ENCODE results near the gene FTO. TPM values are rescaled to one million over a fixed set of nuclear protein-coding genes. Genes with fewer than 3 reads are reported as not detected.
A peak's percentile ranks its signal among the peaks of the same experiment; 100 is the strongest.

FTO gene
- total and polyA plus RNA-seq, 2 of the 13 experiments (the other 11 are each of a cell fraction or from before 2014, with no cell fraction given): 41.6 to 55.8 TPM

DNA sequence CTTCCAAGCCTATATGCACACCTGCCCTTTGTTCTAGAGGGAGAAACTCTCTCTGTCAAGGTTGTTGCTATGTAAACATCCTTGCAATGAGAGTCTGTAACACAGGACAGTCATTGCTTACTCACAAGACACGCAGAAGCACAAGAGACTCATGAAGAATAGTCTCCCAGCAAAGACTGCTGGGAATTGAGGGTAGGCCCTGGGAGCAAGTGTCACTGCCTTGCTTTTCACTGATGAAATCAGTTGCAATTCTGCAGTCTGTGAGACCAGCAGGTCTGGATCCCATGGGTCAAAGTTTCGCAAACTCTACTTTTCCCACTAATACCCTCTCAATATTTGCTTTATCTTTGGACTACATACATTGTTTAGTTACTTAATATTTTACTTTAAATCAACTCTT is 177.4 kb downstream of the FTO start (continued):
- TF ChIP-seq ISL2 (CRISPR knock-in tag; IDR thresholded peaks at IDR 0.05) (peak; percentile 92), NR2F6 (IDR thresholded peaks at IDR 0.05) (peak; percentile 83), NR2F6 (CRISPR knock-in tag; IDR thresholded peaks at IDR 0.05) (peak; percentile 83), FOXJ3 (CRISPR knock-in tag; IDR thresholded peaks at IDR 0.05; ENCODE audit: borderline replicate concordance) (peak; percentile 89; the same call in 1 of the 2 replicates), FOXP1 (IDR thresholded peaks at IDR 0.05) (no peak), FOXP1 (CRISPR knock-in tag; IDR thresholded peaks at IDR 0.05) (peak; percentile 54), ZNF724P (CRISPR knock-in tag; IDR thresholded peaks at IDR 0.05; ENCODE audit: borderline replicate concordance) (no peak), ASH2L (IDR thresholded peaks at IDR 0.05; ENCODE audit: insufficient read length, low read depth, low read length) (peak; percentile 51), SMAD3 (CRISPR knock-in tag; IDR thresholded peaks at IDR 0.05) (peak; percentile 90), KAT8 (CRISPR knock-in tag; IDR thresholded peaks at IDR 0.05) (peak; percentile 81; the same call in 1 of the 2 replicates), TBX2 (CRISPR knock-in tag; IDR thresholded peaks at IDR 0.05; ENCODE audit: borderline replicate concordance) (peak; percentile 44; the same call in 1 of the 2 replicates), MIER2 (CRISPR knock-in tag; IDR thresholded peaks at IDR 0.05) (0 out of 2 replicates have a peak, but pooled peaks have one; percentile 38), KDM4B (CRISPR knock-in tag; IDR thresholded peaks at IDR 0.05) (peak; percentile 91; the same call in 1 of the 2 replicates), ZNF660 (CRISPR knock-in tag; IDR thresholded peaks at IDR 0.05; ENCODE audit: borderline replicate concordance, low read depth) (no peak), PITX1 (CRISPR knock-in tag; IDR thresholded peaks at IDR 0.05) (peak; percentile 94), RFXAP (CRISPR knock-in tag; IDR thresholded peaks at IDR 0.05; ENCODE audit: borderline replicate concordance) (no peak), E2F2 (CRISPR knock-in tag; IDR thresholded peaks at IDR 0.05; ENCODE audit: borderline replicate concordance) (no peak), GATAD2A (CRISPR knock-in tag; IDR thresholded peaks at IDR 0.05) (peak; percentile 99), NRL (CRISPR knock-in tag; IDR thresholded peaks at IDR 0.05; ENCODE audit: borderline replicate concordance) (no peak), HBP1 (CRISPR knock-in tag; IDR thresholded peaks at IDR 0.05; ENCODE audit: low read depth) (0 out of 2 replicates have a peak, but pooled peaks have one; percentile 37), ZMYM4 (CRISPR knock-in tag; IDR thresholded peaks at IDR 0.05) (peak; percentile 81), KMT2B (CRISPR knock-in tag; IDR thresholded peaks at IDR 0.05) (peak; percentile 49; the same call in 1 of the 2 replicates), POLR2G (IDR thresholded peaks at IDR 0.05; ENCODE audit: low read depth, low read length) (0 out of 2 replicates have a peak, but pooled peaks have one; percentile 58), PHF20 (CRISPR knock-in tag; IDR thresholded peaks at IDR 0.05) (0 out of 2 replicates have a peak, but pooled peaks have one; percentile 41)
- TF ChIP-seq, protein P1, sequence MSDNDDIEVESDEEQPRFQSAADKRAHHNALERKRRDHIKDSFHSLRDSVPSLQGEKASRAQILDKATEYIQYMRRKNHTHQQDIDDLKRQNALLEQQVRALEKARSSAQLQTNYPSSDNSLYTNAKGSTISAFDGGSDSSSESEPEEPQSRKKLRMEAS (IDR thresholded peaks at IDR 0.05): peak; percentile 52; the same call in 1 of the 2 replicates
- TF ChIP-seq, protein P2, sequence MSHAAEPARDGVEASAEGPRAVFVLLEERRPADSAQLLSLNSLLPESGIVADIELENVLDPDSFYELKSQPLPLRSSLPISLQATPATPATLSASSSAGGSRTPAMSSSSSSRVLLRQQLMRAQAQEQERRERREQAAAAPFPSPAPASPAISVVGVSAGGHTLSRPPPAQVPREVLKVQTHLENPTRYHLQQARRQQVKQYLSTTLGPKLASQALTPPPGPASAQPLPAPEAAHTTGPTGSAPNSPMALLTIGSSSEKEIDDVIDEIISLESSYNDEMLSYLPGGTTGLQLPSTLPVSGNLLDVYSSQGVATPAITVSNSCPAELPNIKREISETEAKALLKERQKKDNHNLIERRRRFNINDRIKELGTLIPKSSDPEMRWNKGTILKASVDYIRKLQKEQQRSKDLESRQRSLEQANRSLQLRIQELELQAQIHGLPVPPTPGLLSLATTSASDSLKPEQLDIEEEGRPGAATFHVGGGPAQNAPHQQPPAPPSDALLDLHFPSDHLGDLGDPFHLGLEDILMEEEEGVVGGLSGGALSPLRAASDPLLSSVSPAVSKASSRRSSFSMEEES (CRISPR knock-in tag; IDR thresholded peaks at IDR 0.05): peak; percentile 81; the same call in 1 of the 2 replicates
- TF ChIP-seq, protein P3, sequence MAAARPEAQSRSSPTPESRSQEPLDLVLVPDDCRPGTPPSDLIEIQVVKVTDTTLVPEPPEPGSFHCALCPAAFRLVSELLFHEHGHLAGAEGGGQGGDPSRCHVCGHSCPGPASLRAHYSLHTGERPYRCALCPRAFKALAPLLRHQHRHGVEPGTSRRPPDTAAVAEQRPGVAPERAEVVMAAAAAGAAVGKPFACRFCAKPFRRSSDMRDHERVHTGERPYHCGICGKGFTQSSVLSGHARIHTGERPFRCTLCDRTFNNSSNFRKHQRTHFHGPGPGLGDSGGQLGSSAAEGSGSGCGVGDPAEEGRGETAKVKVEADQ (CRISPR knock-in tag; IDR thresholded peaks at IDR 0.05; ENCODE audit: borderline replicate concordance): peak; percentile 58; the same call in 1 of the 2 replicates
- TF ChIP-seq, protein P4, sequence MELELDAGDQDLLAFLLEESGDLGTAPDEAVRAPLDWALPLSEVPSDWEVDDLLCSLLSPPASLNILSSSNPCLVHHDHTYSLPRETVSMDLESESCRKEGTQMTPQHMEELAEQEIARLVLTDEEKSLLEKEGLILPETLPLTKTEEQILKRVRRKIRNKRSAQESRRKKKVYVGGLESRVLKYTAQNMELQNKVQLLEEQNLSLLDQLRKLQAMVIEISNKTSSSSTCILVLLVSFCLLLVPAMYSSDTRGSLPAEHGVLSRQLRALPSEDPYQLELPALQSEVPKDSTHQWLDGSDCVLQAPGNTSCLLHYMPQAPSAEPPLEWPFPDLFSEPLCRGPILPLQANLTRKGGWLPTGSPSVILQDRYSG (CRISPR knock-in tag; IDR thresholded peaks at IDR 0.05): no peak
